Activated naive CD8-positive, alpha-beta T cell (primary cell): ENCODE data around the gene CHD6.
A peak's percentile ranks its signal among the peaks of the same experiment; 100 is the strongest.

Experiments used
- H3K27ac Mint-ChIP-seq: one replicate; pipeline ENCODE4 v1.8.0; 2021; ENCODE audit warnings: mixed read lengths
- H3K27me3 Mint-ChIP-seq: one replicate; pipeline ENCODE4 v1.8.0; 2021; ENCODE audit warnings: mixed read lengths
- H3K36me3 Mint-ChIP-seq: one replicate; pipeline ENCODE4 v1.8.0; 2021; ENCODE audit warnings: mixed read lengths
- H3K4me1 Mint-ChIP-seq: one replicate; pipeline ENCODE4 v1.8.0; 2021; ENCODE audit warnings: low read depth, mixed read lengths
- H3K4me3 Mint-ChIP-seq: one replicate; pipeline ENCODE4 v1.8.0; 2021; ENCODE audit warnings: mild to moderate bottlenecking, mixed read lengths
- H3K9me3 Mint-ChIP-seq: one replicate; pipeline ENCODE4 v1.8.0; 2021; ENCODE audit warnings: low read depth, mixed read lengths

Gene CHD6

GRCh38 chr20:41505184-41505583, 113.0 kb downstream of the CHD6 start:
- Mint-ChIP-seq H3K4me1 (peaks cover 16% of the 10 kb centered on the region), H3K36me3 (peaks cover 16% of the 10 kb centered on the region), H3K27me3 (no peaks in the 10 kb centered on the region), H3K27ac (peak overlapping the region; percentile 8), H3K4me3 (no peak overlapping the region), H3K9me3 (no peaks in the 10 kb centered on the region)

DNA sequence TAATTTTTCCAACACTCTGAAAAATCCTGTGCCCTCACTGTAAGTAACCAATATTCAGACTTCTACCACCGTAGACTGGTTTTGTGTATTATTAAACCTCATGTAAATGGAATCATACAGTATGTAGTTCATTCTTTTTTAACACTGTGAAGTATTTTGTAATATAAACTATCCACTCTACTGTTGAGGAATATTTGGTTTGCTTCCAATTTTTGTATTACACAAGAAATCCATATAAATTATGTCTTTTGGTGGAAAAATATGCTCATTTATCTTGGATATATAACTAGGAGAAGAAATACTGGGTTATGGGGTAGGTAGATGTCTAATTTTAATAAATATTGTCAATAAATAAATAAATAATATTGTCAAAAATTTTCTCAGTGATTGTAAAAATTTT, 116.8 kb downstream of the CHD6 start:
- Mint-ChIP-seq H3K36me3 (peaks cover 13% of the 10 kb centered on the region), H3K4me1 (peaks cover 7% of the 10 kb centered on the region), H3K9me3 (no peaks in the 10 kb centered on the region), H3K4me3 (no peak overlapping the region), H3K27me3 (no peaks in the 10 kb centered on the region), H3K27ac (no peak overlapping the region)

DNA sequence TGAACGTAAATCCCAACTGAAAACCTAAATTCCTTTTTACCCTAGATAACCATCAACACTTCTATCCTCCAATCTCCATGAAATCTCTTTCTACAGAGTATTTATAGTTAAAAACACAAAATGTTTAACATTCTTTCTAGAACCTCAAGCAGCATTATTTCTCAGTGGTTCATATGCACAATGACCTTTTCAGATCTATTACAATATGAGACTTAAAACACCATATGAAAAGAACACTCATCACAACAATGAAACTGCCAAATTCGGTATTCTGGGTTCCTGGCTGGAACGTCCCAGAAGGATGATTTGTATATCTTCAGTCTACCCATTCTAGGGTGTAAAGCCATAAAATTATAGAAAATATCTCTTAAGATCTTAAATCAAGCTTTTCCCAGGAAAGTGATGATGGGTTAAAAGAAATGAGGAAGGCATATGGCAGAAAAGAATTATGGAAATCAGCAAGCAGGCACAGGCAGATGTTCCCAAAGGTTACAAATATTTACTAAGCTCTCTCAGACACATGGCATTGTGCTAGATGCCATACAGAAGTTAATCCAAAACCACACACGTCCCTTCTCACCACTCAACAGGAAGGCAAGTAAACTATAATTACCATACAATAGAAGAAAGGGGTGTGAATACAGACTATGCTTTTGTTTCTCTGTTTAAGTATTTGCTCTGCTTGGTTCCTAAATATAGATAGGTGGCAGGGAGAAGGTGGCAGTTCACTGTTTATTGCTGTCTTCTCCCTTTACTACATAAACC, 118.0 kb downstream of the CHD6 start:
- Mint-ChIP-seq H3K27me3 (no peaks in the 10 kb centered on the region), H3K4me1 (peaks cover 1% of the 10 kb centered on the region), H3K9me3 (no peaks in the 10 kb centered on the region), H3K27ac (peak overlapping the region; percentile 16), H3K36me3 (peaks cover 7% of the 10 kb centered on the region), H3K4me3 (no peak overlapping the region)

- Mint-ChIP-seq H3K27ac (no peak overlapping the region), H3K4me1 (peaks cover 1% of the 10 kb centered on the region), H3K27me3 (no peaks in the 10 kb centered on the region), H3K36me3 (peaks cover 6% of the 10 kb centered on the region), H3K4me3 (no peak overlapping the region), H3K9me3 (no peaks in the 10 kb centered on the region)
Measured at GRCh38 chr20:41499064-41499463, 119.1 kb downstream of the CHD6 start.

DNA sequence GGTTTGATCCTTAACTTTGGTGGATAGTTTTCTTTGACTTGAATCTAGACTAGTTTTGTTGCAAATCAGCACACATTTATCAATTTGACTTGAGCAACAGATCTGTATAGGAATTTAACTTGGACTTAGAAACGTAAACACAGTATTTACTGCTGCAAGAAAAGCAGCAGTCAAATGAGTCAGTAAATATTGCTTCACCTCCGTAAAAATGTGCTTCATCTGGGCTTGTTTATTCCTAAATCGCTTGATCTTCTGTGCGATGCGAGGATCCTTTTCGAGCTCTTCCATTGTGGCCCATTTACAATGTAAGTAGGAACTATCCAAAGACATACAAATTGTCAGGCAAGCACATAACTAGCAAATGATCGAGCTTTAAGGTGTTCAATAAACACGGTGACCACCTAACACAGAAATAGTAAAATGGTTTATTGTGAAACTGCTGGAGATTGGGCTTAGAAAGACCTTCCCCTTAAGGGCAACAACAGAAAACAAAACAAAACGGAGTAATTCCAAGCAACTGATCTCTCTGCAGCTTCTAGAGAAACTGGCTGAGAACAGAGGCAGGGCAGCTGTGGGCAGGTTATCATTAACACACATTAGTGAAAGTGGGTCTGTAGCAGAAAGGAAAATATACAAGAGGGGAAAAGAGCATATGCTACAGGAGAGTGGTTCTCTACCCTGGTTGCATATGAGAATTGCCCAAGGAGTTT, 120.8 kb downstream of the CHD6 start:
- no peaks in the 10 kb centered on the region for H3K27me3 Mint-ChIP-seq
- H3K9me3 Mint-ChIP-seq: no peaks in the 10 kb centered on the region
- H3K4me1 Mint-ChIP-seq: no peaks in the 10 kb centered on the region
- no peak overlapping the region for H3K27ac Mint-ChIP-seq
- no peak overlapping the region for H3K4me3 Mint-ChIP-seq
- H3K36me3 Mint-ChIP-seq: peaks cover 4% of the 10 kb centered on the region

GRCh38 chr20:41494451-41494850, 123.7 kb downstream of the CHD6 start:
- H3K9me3 Mint-ChIP-seq: no peaks in the 10 kb centered on the region
- no peaks in the 10 kb centered on the region for H3K27me3 Mint-ChIP-seq
- no peak overlapping the region for H3K4me3 Mint-ChIP-seq
- no peaks in the 10 kb centered on the region for H3K4me1 Mint-ChIP-seq
- no peak overlapping the region for H3K27ac Mint-ChIP-seq
- H3K36me3 Mint-ChIP-seq: peaks cover 4% of the 10 kb centered on the region

DNA sequence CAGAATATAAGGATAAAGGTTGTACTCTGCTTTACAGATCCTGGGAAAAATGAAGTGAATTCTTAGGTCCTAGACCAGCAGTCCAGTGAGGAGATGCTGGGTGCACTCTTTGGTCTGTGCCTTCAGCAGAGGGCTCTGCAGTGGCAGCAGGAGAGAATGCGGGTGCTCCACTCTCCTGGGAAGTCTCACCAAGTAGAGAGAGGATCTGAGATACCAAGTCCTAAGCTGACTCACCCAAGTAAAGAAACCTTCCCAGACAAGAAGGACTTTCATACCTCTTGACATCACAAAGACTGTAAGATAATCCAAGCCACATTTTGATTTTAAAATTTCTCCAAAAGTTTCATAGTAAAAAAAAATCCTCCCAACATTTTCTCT, 134.6 kb downstream of the CHD6 start:
- Mint-ChIP-seq H3K27me3 (no peaks in the 10 kb centered on the region), H3K4me3 (no peak overlapping the region), H3K9me3 (no peaks in the 10 kb centered on the region), H3K4me1 (peaks cover 24% of the 10 kb centered on the region), H3K27ac (peak overlapping the region; percentile 51), H3K36me3 (peaks cover 13% of the 10 kb centered on the region)

- Mint-ChIP-seq H3K27me3 (no peaks in the 10 kb centered on the region), H3K27ac (peak overlapping the region; percentile 51)
Measured at GRCh38 chr20:41482647-41483552, 135.3 kb downstream of the CHD6 start.

GRCh38 chr20:41480054-41480770, 138.0 kb downstream of the CHD6 start:
- peak overlapping the region; percentile 30 for H3K4me3 Mint-ChIP-seq
- H3K4me1 Mint-ChIP-seq: peaks cover 30% of the 10 kb centered on the region
- no peaks in the 10 kb centered on the region for H3K27me3 Mint-ChIP-seq
- H3K27ac Mint-ChIP-seq: peak overlapping the region; percentile 92
- peaks cover 12% of the 10 kb centered on the region for H3K36me3 Mint-ChIP-seq
- H3K9me3 Mint-ChIP-seq: no peaks in the 10 kb centered on the region

More at GRCh38 chr20:41482647-41483552, 135.3 kb downstream of the CHD6 start:
- H3K4me1 Mint-ChIP-seq: peaks cover 28% of the 10 kb centered on the region
- peaks cover 13% of the 10 kb centered on the region for H3K36me3 Mint-ChIP-seq
- no peaks in the 10 kb centered on the region for H3K9me3 Mint-ChIP-seq
- H3K4me3 Mint-ChIP-seq: no peak overlapping the region

DNA sequence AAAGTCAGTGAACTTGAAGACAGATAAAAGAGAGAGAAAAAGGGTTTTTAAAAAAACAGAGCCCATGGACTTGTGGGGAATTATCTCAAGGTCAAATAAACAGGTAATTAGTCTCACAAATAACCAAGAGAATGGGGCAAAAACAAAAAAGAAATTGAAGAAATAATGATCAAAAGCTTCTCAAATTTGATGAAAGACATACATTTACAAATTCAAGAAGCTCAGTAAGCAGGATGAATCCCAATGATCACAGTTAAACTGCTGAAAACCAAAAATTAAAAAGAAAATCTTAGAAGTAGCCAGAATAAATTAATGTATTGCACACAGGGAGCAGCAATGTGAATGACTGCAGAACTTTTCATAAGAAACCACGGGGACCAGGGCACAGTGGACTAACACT, 139.1 kb downstream of the CHD6 start:
- no peaks in the 10 kb centered on the region for H3K27me3 Mint-ChIP-seq
- H3K36me3 Mint-ChIP-seq: peaks cover 11% of the 10 kb centered on the region
- peak overlapping the region; percentile 81 for H3K27ac Mint-ChIP-seq
- H3K4me3 Mint-ChIP-seq: peak overlapping the region; percentile 8
- H3K4me1 Mint-ChIP-seq: peaks cover 31% of the 10 kb centered on the region
- no peaks in the 10 kb centered on the region for H3K9me3 Mint-ChIP-seq

DNA sequence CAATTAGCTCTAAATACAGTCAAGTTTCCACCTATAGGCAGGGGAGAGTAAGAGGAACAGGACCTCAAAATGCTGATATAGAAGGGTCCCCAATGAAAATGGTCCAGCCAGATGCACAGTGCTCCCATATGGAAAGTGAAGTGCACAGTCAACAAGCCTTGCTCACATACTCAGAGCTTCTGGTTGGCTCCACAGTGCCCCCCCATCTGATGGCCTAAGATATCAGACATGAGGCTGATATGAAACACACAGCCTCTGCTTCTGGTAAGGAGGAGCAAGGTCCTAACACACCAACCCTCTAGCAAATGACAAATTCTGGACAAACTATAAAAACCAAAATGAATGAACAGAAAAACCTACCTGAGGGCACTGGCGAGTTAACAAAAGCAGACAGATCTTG, 140.2 kb downstream of the CHD6 start:
- H3K9me3 Mint-ChIP-seq: no peaks in the 10 kb centered on the region
- H3K36me3 Mint-ChIP-seq: peaks cover 11% of the 10 kb centered on the region
- H3K4me1 Mint-ChIP-seq: peaks cover 31% of the 10 kb centered on the region
- no peak overlapping the region for H3K4me3 Mint-ChIP-seq
- no peak overlapping the region for H3K27ac Mint-ChIP-seq
- H3K27me3 Mint-ChIP-seq: no peaks in the 10 kb centered on the region

DNA sequence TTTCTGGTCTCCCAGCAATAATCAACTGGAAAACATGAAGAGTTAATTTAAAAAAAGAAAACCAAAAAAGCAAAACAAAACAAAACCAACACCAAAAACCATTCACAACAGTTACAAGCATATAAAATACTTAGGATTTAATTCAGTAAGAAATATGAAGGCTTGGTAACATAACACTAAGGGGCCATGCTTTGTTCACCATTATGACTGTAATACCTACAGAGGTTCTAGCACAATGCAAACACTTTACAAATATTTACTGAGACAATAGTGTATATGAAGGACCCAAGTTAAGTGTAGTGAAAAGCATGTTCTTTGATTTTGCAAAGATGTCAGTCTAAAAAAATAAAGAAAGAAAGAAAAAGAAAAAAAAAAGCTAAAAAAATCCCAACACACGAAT, 141.7 kb downstream of the CHD6 start:
- no peak overlapping the region for H3K27ac Mint-ChIP-seq
- peaks cover 28% of the 10 kb centered on the region for H3K4me1 Mint-ChIP-seq
- H3K36me3 Mint-ChIP-seq: peaks cover 17% of the 10 kb centered on the region
- H3K4me3 Mint-ChIP-seq: no peak overlapping the region
- H3K9me3 Mint-ChIP-seq: no peaks in the 10 kb centered on the region
- no peaks in the 10 kb centered on the region for H3K27me3 Mint-ChIP-seq

DNA sequence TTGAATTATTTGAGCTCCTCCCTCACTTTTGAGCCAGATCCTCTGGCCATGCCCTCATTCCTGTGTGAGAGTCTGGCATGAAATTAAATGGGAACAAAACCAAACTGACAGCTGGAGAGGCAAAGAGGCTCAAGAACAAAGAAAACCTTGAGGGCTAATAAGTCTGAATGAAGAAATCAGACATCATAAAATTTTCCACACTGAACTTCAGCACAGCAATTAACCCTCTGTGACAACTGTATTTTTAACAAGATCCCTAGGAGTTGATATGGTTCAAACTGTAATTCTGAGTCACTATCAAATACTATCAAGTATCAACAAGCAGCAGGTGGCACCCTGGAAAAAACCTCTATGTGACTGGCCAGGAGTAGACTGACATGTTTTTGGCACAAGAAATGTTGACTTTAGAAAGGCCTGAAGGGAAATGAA, 142.2 kb downstream of the CHD6 start:
- H3K27ac Mint-ChIP-seq: no peak overlapping the region
- H3K9me3 Mint-ChIP-seq: no peaks in the 10 kb centered on the region
- no peaks in the 10 kb centered on the region for H3K27me3 Mint-ChIP-seq

GRCh38 chr20:41475503-41475902, 142.7 kb downstream of the CHD6 start:
- no peaks in the 10 kb centered on the region for H3K9me3 Mint-ChIP-seq
- H3K36me3 Mint-ChIP-seq: peaks cover 22% of the 10 kb centered on the region
- H3K4me3 Mint-ChIP-seq: no peak overlapping the region
- H3K27ac Mint-ChIP-seq: no peak overlapping the region
- H3K4me1 Mint-ChIP-seq: peaks cover 24% of the 10 kb centered on the region
- H3K27me3 Mint-ChIP-seq: no peaks in the 10 kb centered on the region

More for the DNA sequence above, 142.2 kb downstream of the CHD6 start:
- Mint-ChIP-seq H3K4me3 (no peak overlapping the region), H3K36me3 (peaks cover 17% of the 10 kb centered on the region), H3K4me1 (peaks cover 28% of the 10 kb centered on the region)
